HS-27A (cell line): ENCODE results near the gene BNC2.
"Not testable (repeated sequence)": the region's sequence is repeated elsewhere in the genome, so short reads cannot be mapped to it uniquely, and the experiment has no call there.

Source experiments
- DNase-seq: peaks from one replicate; pipeline ENCODE4 v3.0.0-alpha.2; 2012; ENCODE audit warnings: low read depth, missing footprints

BNC2 gene

GRCh38 chr9:16450578-16450977 is 419.9 kb downstream of the BNC2 start:
- no peak for DNase-seq

- DNase-seq, result no peak
Measured at GRCh38 chr9:16450043-16450442, 420.4 kb downstream of the BNC2 start.

- DNase-seq, result no peak
Measured at GRCh38 chr9:16449076-16449730, 421.3 kb downstream of the BNC2 start.

- DNase-seq, result no peak
Measured at GRCh38 chr9:16447946-16448345, 422.5 kb downstream of the BNC2 start.

GRCh38 chr9:16446636-16447035 is 423.8 kb downstream of the BNC2 start:
- DNase-seq, result no peak

- DNase-seq, result no peak
Measured at GRCh38 chr9:16445141-16445920, 425.1 kb downstream of the BNC2 start.

GRCh38 chr9:16442622-16443021 is 427.8 kb downstream of the BNC2 start:
- DNase-seq, result no peak

GRCh38 chr9:16441791-16442190 is 428.7 kb downstream of the BNC2 start:
- DNase-seq, result no peak

GRCh38 chr9:16438831-16439230 is 431.6 kb downstream of the BNC2 start:
- DNase-seq, result not testable (repeated sequence)

GRCh38 chr9:16436545-16436944 is 433.9 kb downstream of the BNC2 start:
- DNase-seq, result no peak

GRCh38 chr9:16434526-16434925 is 435.9 kb downstream of the BNC2 start:
- no peak for DNase-seq

GRCh38 chr9:16433494-16433893 is 437.0 kb downstream of the BNC2 start:
- DNase-seq, result no peak

GRCh38 chr9:16431666-16432392 is 438.6 kb downstream of the BNC2 start:
- DNase-seq, result no peak

- no peak for DNase-seq
Measured at GRCh38 chr9:16429671-16430070, 440.8 kb downstream of the BNC2 start.

GRCh38 chr9:16427873-16428427 is 442.5 kb downstream of the BNC2 start:
- no peak for DNase-seq

- no peak for DNase-seq
Measured at GRCh38 chr9:16426716-16427115, 443.8 kb downstream of the BNC2 start.

- no peak for DNase-seq
Measured at GRCh38 chr9:16425562-16426231, 444.8 kb downstream of the BNC2 start.

- no peak for DNase-seq
Measured at GRCh38 chr9:16422114-16422513, 448.4 kb downstream of the BNC2 start.

GRCh38 chr9:16421532-16421931 is 448.9 kb downstream of the BNC2 start:
- no peak for DNase-seq

- DNase-seq, result no peak
Measured at GRCh38 chr9:16419124-16419523, 451.3 kb downstream of the BNC2 start.

- no peak for DNase-seq
Measured at GRCh38 chr9:16418721-16419120, 451.7 kb downstream of the BNC2 start.

GRCh38 chr9:16417749-16418148 is 452.7 kb downstream of the BNC2 start:
- no peak for DNase-seq
